Upper lobe of left lung (tissue), 6 donors: Measurements from ENCODE around the gene MAGI2. TPM values are rescaled to one million over a fixed set of nuclear protein-coding genes. Genes with fewer than 3 reads are reported as not detected.

Experiments used
- ATAC-seq, 2 donors: fragments of 200-7000 bp; cut with Tn5 transposase; one replicate each; pipeline ENCODE4 v1.9.1; 2022; ENCODE audit warnings: mild to moderate bottlenecking in 2 of 2, moderate library complexity in 2 of 2; ENCODE audit not compliant: low FRiP score in 2 of 2
- DNase-seq, 2 donors: peaks; one replicate each; pipeline ENCODE4 v3.0.0-alpha.2; 2019 to 2020
- H3K27ac ChIP-seq, 4 donors: fragments of 200-600 bp; sonication (generic); one replicate each; pipeline ENCODE4 v1.5.1; 2016 to 2019
- H3K27me3 ChIP-seq, 4 donors: fragments of 200-600 bp; sonication (generic); one replicate each; pipeline ENCODE4 v1.5.1; 2017 to 2019
- H3K36me3 ChIP-seq, 4 donors: fragments of 200-600 bp; sonication (generic); one replicate each; pipeline ENCODE4 v1.5.1; 2016 to 2019
- H3K4me1 ChIP-seq, 4 donors: fragments of 200-600 bp; sonication (generic); one replicate each; pipeline ENCODE4 v1.5.1; 2018 to 2019
- H3K4me3 ChIP-seq, 4 donors: fragments of 200-600 bp; sonication (generic); one replicate each; pipeline ENCODE4 v1.5.1; 2017 to 2019; ENCODE audit warnings: mild to moderate bottlenecking in 2 of 4, moderate library complexity in 1 of 4
- H3K9me3 ChIP-seq, 4 donors: fragments of 200-600 bp; sonication (generic); one replicate each; pipeline ENCODE4 v1.5.1; 2018 to 2019
- CTCF ChIP-seq, 6 experiments: fragments of 450-650 bp in 4 of 6; fragments of 200-600 bp in 2 of 6; sonication (generic) in 2 of 6; IDR thresholded peaks; one replicate each; pipeline ENCODE4 v1.5.1; 2016 to 2019; ENCODE audit warnings: antibody characterized with exemption in 6 of 6
- EP300 ChIP-seq, 4 donors: sonication (generic); formaldehyde crosslinking; IDR thresholded peaks; one replicate each; pipeline ENCODE4 v1.5.1; 2017; ENCODE audit warnings: antibody characterized with exemption in 4 of 4, control low read depth in 2 of 4
- POLR2A ChIP-seq, 4 donors: fragments of 450-650 bp; IDR thresholded peaks; one replicate each; pipeline ENCODE4 v1.5.1; 2016 to 2017; ENCODE audit warnings: antibody characterized with exemption in 4 of 4, mild to moderate bottlenecking in 2 of 4
- POLR2AphosphoS5 ChIP-seq, 2 donors: sonication (generic); formaldehyde crosslinking; IDR thresholded peaks; one replicate each; pipeline ENCODE4 v1.5.1; 2017; ENCODE audit warnings: antibody characterized with exemption in 2 of 2
- WGBS, 2 donors: methylation state at CpG; one replicate each; pipeline ENCODE4 v1.1.5; 2017 to 2018; 5-methylcytosine and 5-hydroxymethylcytosine counted together
- total RNA-seq, 6 donors: library from RNA; depleted of rRNA in 4 of 6; stranded (reverse); fragments of >200 nt in 4 of 6; gene quantifications; one replicate each; pipeline versions ENCODE4 v1.1.0 to v1.2.1, GENCODE V29; 2016 to 2021
- donor health status: DM: no; HTN: no; CAD: no; lungs with moderate emphysema.
- donor health status: DM: no; HTN: yes; CAD: no; lungs with severe emphysema.

Gene MAGI2
- total RNA-seq, 6 donors from 2014 or later, result 7.9 to 84.9 (median 11.8) TPM

- Histone ChIP-seq H3K4me3 (no peak overlapping the region), H3K27me3 (no peaks in the 10 kb centered on the region), H3K9me3 (no peaks in the 10 kb centered on the region), H3K4me1 (no peaks in the 10 kb centered on the region), H3K27ac (no peak overlapping the region), H3K36me3 (no peaks in the 10 kb centered on the region)
- 67 to 85% methylated on average over 1 of the region's 1 CpG for WGBS, 2 donors
- no peak for DNase-seq
- ATAC-seq, result no peak
- no peak for TF ChIP-seq POLR2A (IDR thresholded peaks at IDR 0.05)
- no peak for TF ChIP-seq POLR2AphosphoS5 (IDR thresholded peaks at IDR 0.05)
- TF ChIP-seq CTCF (IDR thresholded peaks at IDR 0.05), result no peak
- TF ChIP-seq EP300 (IDR thresholded peaks at IDR 0.05), result no peak
Observed at GRCh38 chr7:78684201-78684600, 769.3 kb downstream of the MAGI2 start.

DNA sequence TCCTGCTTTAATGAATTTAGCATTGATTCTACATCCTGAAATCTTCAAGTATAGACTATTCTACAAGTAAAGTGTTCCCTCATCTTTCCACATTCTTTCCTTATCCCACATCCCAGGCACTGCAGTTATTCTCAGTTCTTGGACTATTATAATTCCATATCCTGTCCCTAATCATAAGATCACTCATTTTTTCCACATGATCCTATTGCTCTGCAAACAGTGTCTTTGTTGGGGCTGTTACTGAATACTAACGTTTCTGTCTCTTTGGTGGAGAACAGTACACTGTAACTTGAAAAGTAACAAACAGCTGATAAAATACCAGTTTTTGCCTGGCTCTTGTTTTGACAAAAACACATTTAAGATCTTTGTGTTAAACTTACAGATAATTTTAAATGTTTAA, 769.9 kb downstream of the MAGI2 start:
- WGBS, 2 donors, result 50 to 58% methylated on average over 1 of the region's 1 CpG
- no peaks in the 10 kb centered on the region for H3K36me3 ChIP-seq
- H3K4me3 ChIP-seq, result no peak overlapping the region
- DNase-seq (no peak), ATAC-seq (no peak)
- no peak overlapping the region for H3K27ac ChIP-seq
- H3K27me3 ChIP-seq, result no peaks in the 10 kb centered on the region
- no peaks in the 10 kb centered on the region for H3K4me1 ChIP-seq
- no peaks in the 10 kb centered on the region for H3K9me3 ChIP-seq
- no peak for TF ChIP-seq EP300 (IDR thresholded peaks at IDR 0.05)
- no peak for TF ChIP-seq POLR2AphosphoS5 (IDR thresholded peaks at IDR 0.05)
- TF ChIP-seq POLR2A (IDR thresholded peaks at IDR 0.05), result no peak
- TF ChIP-seq CTCF (IDR thresholded peaks at IDR 0.05), result no peak

GRCh38 chr7:78679112-78679876, 774.2 kb downstream of the MAGI2 start:
- H3K27me3 ChIP-seq, result no peaks in the 10 kb centered on the region
- H3K9me3 ChIP-seq, result no peaks in the 10 kb centered on the region
- H3K36me3 ChIP-seq, result no peaks in the 10 kb centered on the region
- no peak overlapping the region for H3K4me3 ChIP-seq
- ATAC-seq, result no peak
- H3K27ac ChIP-seq, result no peak overlapping the region
- TF ChIP-seq POLR2A (IDR thresholded peaks at IDR 0.05) (no peak), CTCF (IDR thresholded peaks at IDR 0.05) (no peak), EP300 (IDR thresholded peaks at IDR 0.05) (no peak), POLR2AphosphoS5 (IDR thresholded peaks at IDR 0.05) (no peak)
- DNase-seq, result no peak
- WGBS, 2 donors, result 82 to 83% methylated on average over 6 of the region's 6 CpGs
- H3K4me1 ChIP-seq, result no peaks in the 10 kb centered on the region

GRCh38 chr7:78677391-78677790, 776.1 kb downstream of the MAGI2 start:
- TF ChIP-seq CTCF (IDR thresholded peaks at IDR 0.05) (no peak), POLR2A (IDR thresholded peaks at IDR 0.05) (no peak), POLR2AphosphoS5 (IDR thresholded peaks at IDR 0.05) (no peak), EP300 (IDR thresholded peaks at IDR 0.05) (no peak)
- Histone ChIP-seq H3K4me1 (no peaks in the 10 kb centered on the region), H3K36me3 (no peaks in the 10 kb centered on the region), H3K27me3 (no peaks in the 10 kb centered on the region), H3K27ac (no peak overlapping the region), H3K9me3 (no peaks in the 10 kb centered on the region), H3K4me3 (no peak overlapping the region)
- DNase-seq (no peak), ATAC-seq (no peak)
- 91 to 94% methylated on average over 2 of the region's 2 CpGs for WGBS, 2 donors

DNA sequence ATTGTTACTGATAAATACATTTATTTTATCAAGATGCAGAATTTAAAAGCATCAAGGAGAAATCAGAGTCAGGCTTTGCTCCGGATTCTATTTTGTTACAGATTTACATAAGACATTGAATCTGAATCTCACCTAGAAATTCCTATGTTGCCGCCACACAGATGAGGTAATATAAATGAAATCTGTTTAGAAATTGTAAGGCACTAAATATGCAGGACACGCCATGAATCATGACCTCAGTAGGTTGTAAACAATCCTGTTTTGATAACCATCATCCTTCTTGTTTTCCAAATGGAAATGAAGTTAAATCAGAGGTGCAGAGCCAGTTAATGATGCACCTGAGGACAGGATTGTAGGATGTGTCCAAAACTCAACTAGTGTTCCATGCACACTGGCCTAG, 778.0 kb downstream of the MAGI2 start:
- no peaks in the 10 kb centered on the region for H3K36me3 ChIP-seq
- no peak overlapping the region for H3K27ac ChIP-seq
- no peaks in the 10 kb centered on the region for H3K27me3 ChIP-seq
- ATAC-seq (no peak), DNase-seq (no peak)
- 89 to 90% methylated on average over 3 of the region's 3 CpGs for WGBS, 2 donors
- no peaks in the 10 kb centered on the region for H3K9me3 ChIP-seq
- H3K4me1 ChIP-seq, result no peaks in the 10 kb centered on the region
- TF ChIP-seq EP300 (IDR thresholded peaks at IDR 0.05), result no peak
- TF ChIP-seq POLR2AphosphoS5 (IDR thresholded peaks at IDR 0.05), result no peak
- no peak for TF ChIP-seq CTCF (IDR thresholded peaks at IDR 0.05)
- TF ChIP-seq POLR2A (IDR thresholded peaks at IDR 0.05), result no peak
- H3K4me3 ChIP-seq, result no peak overlapping the region
